A549 (cell line): ENCODE measurements around the gene UBE2E2. TPM values are rescaled to one million over a fixed set of nuclear protein-coding genes. Genes with fewer than 3 reads are reported as not detected.

Source experiments
- ATAC-seq, 2 experiments: fragments of 200-7000 bp in 1 of 2; fragments of >200 bp in 1 of 2; cut with Nextera tagmentation in 1 of 2; cut with Tn5 transposase in 1 of 2; 3 replicates each; pipeline versions ENCODE4 v1.8.0 to v1.9.1; 2018 to 2020; ENCODE audit warnings: mild to moderate bottlenecking in 1 of 2, moderate library complexity in 1 of 2
- CTCF ChIA-PET: fragments of 300-600 bp; sonication (Branson Sonifier 250); formaldehyde crosslinking; extraction: SDS; loops from one replicate; lab custom pipeline; 2021; ENCODE audit warnings: antibody characterized with exemption, inconsistent platforms; lab: Yijun Ruan, JAX
- POLR2A ChIA-PET: fragments of 350-600 bp; formaldehyde crosslinking; extraction: SDS; loops from one replicate; lab custom pipeline; 2021; ENCODE audit warnings: antibody characterized with exemption, inconsistent platforms; lab: Yijun Ruan, JAX
- DNase-seq, 2 experiments: peaks; one replicate each; pipeline versions ENCODE4 v3.0.0 to v3.0.0-alpha.2; 2011 to 2016; ENCODE audit warnings: low read depth in 1 of 2, low spot score in 1 of 2
- FAIRE-seq: peaks from 2 replicates; lab custom pipeline; 2011; peaks lifted over from hg19 to GRCh38; lab: Jason Lieb, UNC
- H3K27ac ChIP-seq, 2 experiments: fragments of >200 bp; sonication (Bioruptor Twin); formaldehyde crosslinking; 3 replicates each; pipeline ENCODE4 v1.5.1; 2016 to 2017
- H3K4me1 ChIP-seq: fragments of >200 bp; sonication (Bioruptor Twin); formaldehyde crosslinking; 3 replicates; pipeline ENCODE4 v1.6.1; 2016
- H3K4me2 ChIP-seq: fragments of >200 bp; sonication (Bioruptor Twin); formaldehyde crosslinking; 3 replicates; pipeline ENCODE4 v1.6.1; 2016
- H3K4me3 ChIP-seq: fragments of >200 bp; sonication (Bioruptor Twin); formaldehyde crosslinking; 3 replicates; pipeline ENCODE4 v1.5.1; 2016
- H3K9me3 ChIP-seq: fragments of >200 bp; sonication (Bioruptor Twin); formaldehyde crosslinking; 3 replicates; pipeline ENCODE4 v1.6.1; 2016
- CTCF ChIP-seq: fragments of >200 bp; sonication (Bioruptor Twin); formaldehyde crosslinking; IDR thresholded peaks from 3 replicates; pipeline ENCODE4 v1.5.1; 2016
- ESRRA ChIP-seq: fragments of 150-350 bp; IDR thresholded peaks from 2 replicates; pipeline ENCODE4 v1.6.1; 2014; ENCODE audit warnings: mild to moderate bottlenecking, low read length, borderline replicate concordance
- FOSL2 ChIP-seq, 2 experiments: fragments of 450-650 bp in 1 of 2; fragments of >200 bp in 1 of 2; sonication (Bioruptor Twin) in 1 of 2; formaldehyde crosslinking; IDR thresholded peaks; 2 replicates each; pipeline versions ENCODE4 v1.5.0 to v1.6.1; 2016 to 2020; ENCODE audit warnings: mild to moderate bottlenecking in 1 of 2, moderate library complexity in 1 of 2
- HDAC2 ChIP-seq: fragments of 200-600 bp; sonication (generic); IDR thresholded peaks from 2 replicates; pipeline ENCODE4 v1.6.1; 2016
- HES2 ChIP-seq: fragments of >200 bp; sonication (Bioruptor Twin); formaldehyde crosslinking; IDR thresholded peaks from 2 replicates; pipeline ENCODE4 v1.6.1; 2016
- HOXB13 ChIP-seq: fragments of 250-450 bp; sonication (Bioruptor Pico); IDR thresholded peaks from 2 replicates; pipeline ENCODE4 v1.5.0; 2020; ENCODE audit warnings: low read depth, mild to moderate bottlenecking, moderate library complexity
- KDM1A ChIP-seq: fragments of 200-600 bp; sonication (generic); IDR thresholded peaks from 2 replicates; pipeline ENCODE4 v1.6.1; 2016; ENCODE audit warnings: low read depth, mild to moderate bottlenecking
- MYC ChIP-seq: IDR thresholded peaks from 2 replicates; pipeline ENCODE4 v1.6.1; 2012; ENCODE audit warnings: mild to moderate bottlenecking, inconsistent platforms, low read length, improper control_type of control experiment, borderline replicate concordance
- RARB ChIP-seq: fragments of 250-450 bp; sonication (Bioruptor Pico); IDR thresholded peaks from 2 replicates; pipeline ENCODE4 v1.8.0; 2021; ENCODE audit warnings: mild to moderate bottlenecking, moderate library complexity
- RFX5 ChIP-seq: fragments of 450-650 bp; IDR thresholded peaks from 2 replicates; pipeline ENCODE4 v1.7.1; 2014; ENCODE audit warnings: antibody characterized with exemption, mild to moderate bottlenecking, moderate library complexity
- RNF2 ChIP-seq: fragments of 200-600 bp; sonication (generic); IDR thresholded peaks from 2 replicates; pipeline ENCODE4 v1.6.1; 2016; ENCODE audit warnings: low read depth, mild to moderate bottlenecking, antibody characterized with exemption, moderate library complexity, borderline replicate concordance
- TP53 ChIP-seq: fragments of 250-450 bp; sonication (Bioruptor Pico); IDR thresholded peaks from 2 replicates; pipeline ENCODE4 v1.5.0; 2021; ENCODE audit warnings: mild to moderate bottlenecking, moderate library complexity
- ZC3H11A ChIP-seq: fragments of 450-650 bp; IDR thresholded peaks from 2 replicates; pipeline ENCODE4 v1.6.1; 2014; ENCODE audit warnings: antibody characterized with exemption, mild to moderate bottlenecking
- ZFP36 ChIP-seq: fragments of 450-650 bp; IDR thresholded peaks from 2 replicates; pipeline ENCODE4 v1.6.1; 2014; ENCODE audit warnings: borderline replicate concordance; ENCODE audit not compliant: partially characterized antibody
- ZNF302 ChIP-seq: fragments of 250-450 bp; sonication (Bioruptor Pico); IDR thresholded peaks from 2 replicates; pipeline ENCODE4 v1.9.0; 2021; ENCODE audit warnings: inconsistent platforms, mild to moderate bottlenecking, moderate library complexity
- ZSCAN20 ChIP-seq: fragments of 250-450 bp; sonication (Bioruptor Pico); IDR thresholded peaks from 2 replicates; pipeline ENCODE4 v1.8.0; 2022; ENCODE audit warnings: mild to moderate bottlenecking, moderate library complexity
- WGBS: methylation state at CpG from one replicate; pipeline ENCODE4 v1.1.6; 2017; ENCODE audit errors: missing lambda C conversion rate; 5-methylcytosine and 5-hydroxymethylcytosine counted together
- polyA plus RNA-seq, 4 experiments: library from polyadenylated mRNA; depleted of rRNA in 3 of 4; stranded (reverse); fragments of >200 nt; fragmentation: RNase III in 1 of 4; extraction: RNeasy Plus Mini Kit Qiagen cat#74134 plus additional on column Dnase treatment in 1 of 4; gene quantifications; 2 replicates in 3 of 4; 3 replicates in 1 of 4; pipeline ENCODE4 v1.2.3, GENCODE V29; 2011 to 2017

The UBE2E2 gene
- polyA plus RNA-seq, 2 of the 4 experiments (the other 2 are of a cell fraction), result 28.3 to 56.1 TPM

GRCh38 chr3:23496165-23496564 is 293.0 kb downstream of the UBE2E2 start:
- no peak for FAIRE-seq
- TF ChIP-seq FOSL2 (IDR thresholded peaks at IDR 0.05) (no peak), FOSL2 (CRISPR knock-in tag; IDR thresholded peaks at IDR 0.05) (no peak), KDM1A (no peak), CTCF (no peak), ZNF302 (CRISPR knock-in tag) (no peak), ZC3H11A (no peak), RFX5 (no peak), TP53 (CRISPR knock-in tag) (no peak), ESRRA (no peak), ZSCAN20 (CRISPR knock-in tag) (no peak)
- Histone ChIP-seq H3K4me3 (no peak overlapping the region), H3K4me1 (peaks cover 23% of the 10 kb centered on the region), H3K27ac (no peak overlapping the region), H3K9me3 (no peaks in the 10 kb centered on the region), H3K4me2 (no peak overlapping the region)
- no peak for ATAC-seq
- ChIA-PET POLR2A (no interaction called here), CTCF (no interaction called here)
- DNase-seq, result no peak
- 89% methylated on average over 1 of the region's 1 CpG for WGBS

GRCh38 chr3:23497156-23497555 is 294.0 kb downstream of the UBE2E2 start:
- FAIRE-seq, result no peak
- ChIA-PET POLR2A (no interaction called here), CTCF (no interaction called here)
- DNase-seq, result no peak
- Histone ChIP-seq H3K9me3 (no peaks in the 10 kb centered on the region), H3K4me1 (peaks cover 21% of the 10 kb centered on the region), H3K27ac (no peak overlapping the region), H3K4me3 (no peak overlapping the region), H3K4me2 (no peak overlapping the region)
- no peak for ATAC-seq
- 91% methylated on average over 5 of the region's 5 CpGs for WGBS
- TF ChIP-seq RARB (CRISPR knock-in tag), result no peak
- TF ChIP-seq ZFP36, result no peak
- TF ChIP-seq HDAC2, result no peak
- no peak for TF ChIP-seq ESRRA
- TF ChIP-seq RNF2, result no peak
- no peak for TF ChIP-seq CTCF
- TF ChIP-seq HOXB13 (CRISPR knock-in tag), result no peak
- TF ChIP-seq, all 56 proteins: peak for 0

GRCh38 chr3:23501201-23501802 is 298.2 kb downstream of the UBE2E2 start:
- no peak overlapping the region for H3K27ac ChIP-seq
- H3K4me1 ChIP-seq, result no peaks in the 10 kb centered on the region
- ATAC-seq (no peak), FAIRE-seq (no peak), DNase-seq (no peak)
- H3K9me3 ChIP-seq, result no peaks in the 10 kb centered on the region
- TF ChIP-seq HES2 (no peak), MYC (no peak)
- POLR2A ChIA-PET, result no interaction called here
- H3K4me2 ChIP-seq, result no peak overlapping the region
- 85% methylated on average over 4 of the region's 4 CpGs for WGBS
- CTCF ChIA-PET, result no interaction called here
- H3K4me3 ChIP-seq, result no peak overlapping the region
